Lung microvascular endothelial cell (primary cell): ENCODE measurements around the gene MROH8. TPM values are rescaled to one million over a fixed set of nuclear protein-coding genes. Genes with fewer than 3 reads are reported as not detected.

Experiments
- DNase-seq, 2 donors: peaks; one replicate each; pipeline versions ENCODE4 v3.0.0 to v3.0.0-alpha.2; 2010; ENCODE audit warnings: low read depth in 2 of 2
- total RNA-seq: library from RNA; depleted of rRNA; stranded (reverse); fragments of >200 nt; gene quantifications from 2 replicates; pipeline ENCODE4 v1.2.1, GENCODE V29; 2014

Gene MROH8
- total RNA-seq, 1 donor from 2014 or later, result 0.79 TPM

GRCh38 chr20:37200376-37200775, 21.0 kb upstream of the MROH8 start:
- DNase-seq, result no peak

GRCh38 chr20:37198932-37199660, 19.7 kb upstream of the MROH8 start:
- no peak for DNase-seq

- peak; percentile 46 to 48 for DNase-seq
Observed at GRCh38 chr20:37194621-37195417, 15.5 kb upstream of the MROH8 start.

GRCh38 chr20:37193821-37194220, 14.5 kb upstream of the MROH8 start:
- DNase-seq, result no peak

- no peak for DNase-seq
Observed at GRCh38 chr20:37193226-37193625, 13.9 kb upstream of the MROH8 start.

GRCh38 chr20:37192137-37192854, 12.9 kb upstream of the MROH8 start:
- DNase-seq, result peak; percentile 74 to 84

- peak in 1 of 2 donors; percentile 18 for DNase-seq
Observed at GRCh38 chr20:37190354-37191112, 11.2 kb upstream of the MROH8 start.

- peak; percentile 17 to 25 for DNase-seq
Observed at GRCh38 chr20:37189416-37190016, 10.2 kb upstream of the MROH8 start.

GRCh38 chr20:37188787-37189186, 9.4 kb upstream of the MROH8 start:
- DNase-seq, result no peak

GRCh38 chr20:37185686-37186085, 6.3 kb upstream of the MROH8 start:
- DNase-seq, result no peak

- peak; percentile 27 to 61 for DNase-seq
Observed at GRCh38 chr20:37179683-37180524, 556 bp upstream of the MROH8 start.

- DNase-seq, result no peak
Observed at GRCh38 chr20:37172836-37173235, 6.5 kb downstream of the MROH8 start.

- no peak for DNase-seq
Observed at GRCh38 chr20:37166867-37167266, 12.5 kb downstream of the MROH8 start.

GRCh38 chr20:37165031-37165430, 14.3 kb downstream of the MROH8 start:
- DNase-seq, result no peak

- no peak for DNase-seq
Observed at GRCh38 chr20:37163832-37164554, 15.4 kb downstream of the MROH8 start.

GRCh38 chr20:37162646-37163045, 16.7 kb downstream of the MROH8 start:
- no peak for DNase-seq

GRCh38 chr20:37161830-37162549, 17.4 kb downstream of the MROH8 start:
- DNase-seq, result no peak

- DNase-seq, result peak in 1 of 2 donors; percentile 4
Observed at GRCh38 chr20:37160683-37161082, 18.7 kb downstream of the MROH8 start.

- no peak for DNase-seq
Observed at GRCh38 chr20:37158248-37158647, 21.1 kb downstream of the MROH8 start.
